Measurements from ENCODE around the gene PPM1K. TPM values are rescaled to one million over a fixed set of nuclear protein-coding genes. Genes with fewer than 3 reads are reported as not detected.

Gene PPM1K
- total and polyA plus RNA-seq, 2 donors (not counting 1 experiment from before 2014, with no cell fraction given), result 80.2 to 145 TPM

DNA sequence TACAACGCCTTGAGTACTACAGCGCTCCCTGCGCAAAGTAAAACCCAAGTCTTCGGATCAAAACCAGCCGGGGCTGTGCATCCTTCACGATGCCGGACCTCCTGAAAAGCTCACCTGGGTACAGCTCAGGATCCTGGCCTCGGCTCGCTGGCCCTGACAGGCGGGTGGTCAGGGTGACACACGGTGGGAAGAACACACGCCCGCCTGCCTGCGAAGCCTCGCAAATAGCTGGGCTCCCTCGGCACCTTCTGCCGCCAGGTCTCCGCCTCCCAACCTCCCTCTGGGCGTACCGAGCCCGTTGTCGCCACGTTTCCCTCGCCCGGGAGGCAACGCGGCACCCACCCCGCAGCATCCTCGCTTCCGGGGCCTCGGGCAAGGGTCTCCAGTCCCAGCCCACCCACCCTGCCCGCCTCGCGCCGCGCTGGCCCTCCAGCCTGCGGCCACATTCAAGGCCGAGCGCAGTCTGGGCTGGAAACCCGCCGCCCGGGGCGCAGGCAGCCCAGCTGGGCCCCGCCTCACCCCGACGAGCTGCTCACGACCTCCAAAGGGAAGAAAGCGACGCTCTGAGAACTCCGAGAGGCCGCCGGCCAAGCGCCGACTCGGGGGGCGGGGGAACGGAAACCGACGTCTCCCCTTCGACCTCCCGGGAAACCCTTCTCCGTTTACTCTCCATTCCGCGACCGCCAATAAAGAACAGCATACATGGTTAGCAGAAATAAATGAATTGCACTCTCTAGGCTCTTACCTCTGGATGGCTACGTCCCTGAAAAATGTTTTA, 511 bp downstream of the PPM1K start:
- under 1% methylated on average over 65 of the region's 66 CpGs for WGBS (ENCODE audit: insufficient coverage)
- Histone ChIP-seq H2AFZ (ENCODE audit: insufficient read depth, low read depth, low read length, poor library complexity, severe bottlenecking) (peak overlapping the region; percentile 83), H3K79me2 (ENCODE audit: control insufficient read depth, insufficient read depth, low read length) (peaks cover 42% of the 10 kb centered on the region), H3K27ac (ENCODE audit: low read length in 2 of 2) (peak overlapping the region; percentile 97 to 98), H3K4me3 (ENCODE audit: control extremely low read depth in 1 of 5, extremely low read depth in 1 of 5, insufficient read depth in 1 of 5, low read depth in 2 of 5, low read length in 4 of 5) (peak overlapping the region; percentile 67 to 99 (median 96)), H3K9ac (ENCODE audit: low read length) (peak overlapping the region; percentile 96), H3K9me3 (ENCODE audit: control extremely low read depth in 1 of 3, control insufficient read depth in 2 of 3, insufficient read depth in 1 of 3, low read length in 2 of 3) (peaks cover 0 to 8% (median 0%) of the 10 kb centered on the region in 3 donors), H3K4me2 (replicated peaks; ENCODE audit: low read depth, low read length, poor library complexity, severe bottlenecking) (peak overlapping the region; percentile 85), H3K4me1 (ENCODE audit: control insufficient read depth in 2 of 2, insufficient read depth in 2 of 2, low read length in 2 of 2) (peaks cover 48 to 56% of the 10 kb centered on the region in 2 donors), H3K36me3 (replicated peaks in 1 of 2; ENCODE audit: control extremely low read depth in 1 of 2, control insufficient read depth in 1 of 2, extremely low read depth in 1 of 2, insufficient read depth in 2 of 2, low read length in 1 of 2) (no peaks in the 10 kb centered on the region), H4K20me1 (ENCODE audit: control insufficient read depth, insufficient read depth, low read length, poor library complexity, severe bottlenecking) (no peaks in the 10 kb centered on the region), H3K27me3 (replicated peaks in 1 of 4; ENCODE audit: control extremely low read depth in 1 of 4, control insufficient read depth in 3 of 4, insufficient read depth in 4 of 4, low read length in 3 of 4) (no peaks in the 10 kb centered on the region)
- ChIA-PET CTCF (interaction anchor here (0.6 to 3.2 kb wide), 16 partner anchors 8 to 1349 kb away, joined by 3 to 24 read pairs (median 6); partner anchors contain the start of genes AFF1 and HERC6), POLR2A (interaction anchor here (0.5 to 3.6 kb wide), 9 partner anchors 8 to 240 kb away, joined by 3 to 48 read pairs (median 7); partner anchors contain the start of genes HERC5, HERC6 and PYURF)
- peaks cover 60% of the 10 kb centered on the region for H3K4me1 Mint-ChIP-seq
- H3K27me3 Mint-ChIP-seq, result no peaks in the 10 kb centered on the region
- TF ChIP-seq EZH2 (IDR thresholded peaks at IDR 0.05; ENCODE audit: borderline replicate concordance, insufficient read depth, low read depth, low read length, poor library complexity, severe bottlenecking), result no peak
- intact Hi-C loops (cut with micrococcal nuclease), result loop anchor here (1.0 to 10.0 kb wide), 12 partner anchors 9 to 1843 kb away; partner anchors contain the start of genes AFF1, CCSER1, HERC3 and HERC5
- ATAC-seq (ENCODE audit: low read depth) (peak; percentile 42), DNase-seq (no peak)
- H3K9me3 Mint-ChIP-seq (ENCODE audit: insufficient read depth), result no peaks in the 10 kb centered on the region
- H3K27ac Mint-ChIP-seq, result peak overlapping the region; percentile 96
- H3K4me3 Mint-ChIP-seq, result peak overlapping the region; percentile 95

DNA sequence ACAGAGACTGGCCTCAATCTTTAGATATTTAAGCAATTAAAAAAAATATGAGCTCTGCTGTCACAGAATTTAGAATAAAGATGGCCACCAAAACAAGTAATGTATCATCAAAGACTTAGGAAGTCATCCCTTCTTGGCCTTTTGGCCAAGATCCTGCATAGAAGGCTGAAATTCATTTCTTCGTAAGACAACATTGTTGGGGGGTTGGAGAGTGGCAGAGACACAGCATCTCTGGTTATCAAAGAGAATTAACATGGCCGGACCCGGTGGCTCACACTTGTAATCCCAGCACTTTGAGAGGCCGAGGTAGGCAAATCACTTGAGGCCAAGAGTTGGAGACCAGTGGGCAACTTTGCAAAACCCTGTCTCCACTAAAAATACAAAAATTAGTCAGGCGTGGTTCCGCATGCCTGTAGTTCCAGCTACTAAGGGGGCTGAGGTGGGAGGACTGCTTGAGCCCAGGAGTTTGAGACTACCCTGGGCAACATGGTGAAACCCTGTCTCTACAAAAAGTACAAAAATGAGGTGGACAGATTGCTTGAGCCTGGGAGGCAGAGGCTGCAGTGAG, 4.0 kb downstream of the PPM1K start:
- Histone ChIP-seq H4K20me1 (ENCODE audit: control insufficient read depth, insufficient read depth, low read length, poor library complexity, severe bottlenecking) (no peaks in the 10 kb centered on the region), H3K27me3 (replicated peaks in 1 of 4; ENCODE audit: control extremely low read depth in 1 of 4, control insufficient read depth in 3 of 4, insufficient read depth in 4 of 4, low read length in 3 of 4) (no peaks in the 10 kb centered on the region), H3K9me3 (ENCODE audit: control extremely low read depth in 1 of 3, control insufficient read depth in 2 of 3, insufficient read depth in 1 of 3, low read length in 2 of 3) (peaks cover 1 to 17% (median 14%) of the 10 kb centered on the region in 3 donors), H2AFZ (ENCODE audit: insufficient read depth, low read depth, low read length, poor library complexity, severe bottlenecking) (peak overlapping the region; percentile 7), H3K27ac (ENCODE audit: low read length in 2 of 2) (peak overlapping the region; percentile 97 to 98), H3K36me3 (replicated peaks in 1 of 2; ENCODE audit: control extremely low read depth in 1 of 2, control insufficient read depth in 1 of 2, extremely low read depth in 1 of 2, insufficient read depth in 2 of 2, low read length in 1 of 2) (peaks cover 3 to 16% of the 10 kb centered on the region in 2 experiments), H3K79me2 (ENCODE audit: control insufficient read depth, insufficient read depth, low read length) (peaks cover 74% of the 10 kb centered on the region), H3K4me1 (ENCODE audit: control insufficient read depth in 2 of 2, insufficient read depth in 2 of 2, low read length in 2 of 2) (peaks cover 78 to 79% of the 10 kb centered on the region in 2 donors), H3K4me3 (ENCODE audit: control extremely low read depth in 1 of 5, extremely low read depth in 1 of 5, insufficient read depth in 1 of 5, low read depth in 2 of 5, low read length in 4 of 5) (peak overlapping the region in 4 of 5 experiments; percentile 7 to 99 (median 26)), H3K4me2 (replicated peaks; ENCODE audit: low read depth, low read length, poor library complexity, severe bottlenecking) (peak overlapping the region; percentile 85), H3K9ac (ENCODE audit: low read length) (peak overlapping the region; percentile 96)
- TF ChIP-seq, protein P1, sequence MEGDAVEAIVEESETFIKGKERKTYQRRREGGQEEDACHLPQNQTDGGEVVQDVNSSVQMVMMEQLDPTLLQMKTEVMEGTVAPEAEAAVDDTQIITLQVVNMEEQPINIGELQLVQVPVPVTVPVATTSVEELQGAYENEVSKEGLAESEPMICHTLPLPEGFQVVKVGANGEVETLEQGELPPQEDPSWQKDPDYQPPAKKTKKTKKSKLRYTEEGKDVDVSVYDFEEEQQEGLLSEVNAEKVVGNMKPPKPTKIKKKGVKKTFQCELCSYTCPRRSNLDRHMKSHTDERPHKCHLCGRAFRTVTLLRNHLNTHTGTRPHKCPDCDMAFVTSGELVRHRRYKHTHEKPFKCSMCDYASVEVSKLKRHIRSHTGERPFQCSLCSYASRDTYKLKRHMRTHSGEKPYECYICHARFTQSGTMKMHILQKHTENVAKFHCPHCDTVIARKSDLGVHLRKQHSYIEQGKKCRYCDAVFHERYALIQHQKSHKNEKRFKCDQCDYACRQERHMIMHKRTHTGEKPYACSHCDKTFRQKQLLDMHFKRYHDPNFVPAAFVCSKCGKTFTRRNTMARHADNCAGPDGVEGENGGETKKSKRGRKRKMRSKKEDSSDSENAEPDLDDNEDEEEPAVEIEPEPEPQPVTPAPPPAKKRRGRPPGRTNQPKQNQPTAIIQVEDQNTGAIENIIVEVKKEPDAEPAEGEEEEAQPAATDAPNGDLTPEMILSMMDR (IDR thresholded peaks at IDR 0.05), result no peak
- TF ChIP-seq EZH2 (IDR thresholded peaks at IDR 0.05; ENCODE audit: borderline replicate concordance, insufficient read depth, low read depth, low read length, poor library complexity, severe bottlenecking), result no peak
- Mint-ChIP-seq H3K4me3 (peak overlapping the region; percentile 83), H3K9me3 (ENCODE audit: insufficient read depth) (no peaks in the 10 kb centered on the region), H3K4me1 (peaks cover 83% of the 10 kb centered on the region), H3K27me3 (no peaks in the 10 kb centered on the region), H3K27ac (peak overlapping the region; percentile 88)
- peak; percentile 26 for DNase-seq
- no peak for ATAC-seq (ENCODE audit: low read depth)
- WGBS (ENCODE audit: insufficient coverage), result 61% methylated on average over 5 of the region's 6 CpGs
- ChIA-PET POLR2A (no interaction called here), CTCF (interaction anchor here (1.4 to 3.1 kb wide), 4 partner anchors 61 to 236 kb away, joined by 3 to 8 read pairs (median 6); partner anchors contain the start of gene HERC6)
- intact Hi-C loops (cut with micrococcal nuclease), result loop anchor here (5.0 to 10.0 kb wide), 3 partner anchors 832 to 1847 kb away; partner anchors contain the start of genes CCSER1, KLHL8 and TIGD2

Measured in B cell (primary cell).